ENCODE data around the gene TMSB4X.
"Not testable (repeated sequence)": the region's sequence is repeated elsewhere in the genome, so short reads cannot be mapped to it uniquely, and the experiment has no call there.

TMSB4X gene

GRCh38 chrX:12974796-12975669 lies at the start of gene TMSB4X:
TSS of gene TMSB4X (plus strand) at chrX:12975110.
- peak; percentile 7 to 49 for DNase-seq

DNA sequence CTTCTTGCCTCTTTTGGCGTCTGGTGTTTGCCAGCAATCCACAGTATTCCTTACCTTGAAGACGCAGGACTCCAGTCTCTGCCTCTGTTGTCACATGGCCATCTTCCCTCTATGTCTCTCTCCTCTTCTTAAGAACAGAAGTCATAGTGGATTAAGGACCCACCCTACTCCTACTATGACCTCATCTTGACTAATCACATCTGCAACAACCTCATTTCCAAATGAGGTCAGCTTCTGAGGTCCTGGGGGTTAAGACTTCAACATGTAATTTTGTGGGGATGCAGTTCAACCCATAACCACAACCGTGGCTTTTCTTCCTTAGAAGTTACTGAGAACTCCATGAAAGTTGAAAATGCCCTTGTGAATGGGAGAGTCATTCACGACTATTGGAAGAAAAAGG lies 45.2 kb upstream of the TMSB4X start:
- no peak for DNase-seq

DNA sequence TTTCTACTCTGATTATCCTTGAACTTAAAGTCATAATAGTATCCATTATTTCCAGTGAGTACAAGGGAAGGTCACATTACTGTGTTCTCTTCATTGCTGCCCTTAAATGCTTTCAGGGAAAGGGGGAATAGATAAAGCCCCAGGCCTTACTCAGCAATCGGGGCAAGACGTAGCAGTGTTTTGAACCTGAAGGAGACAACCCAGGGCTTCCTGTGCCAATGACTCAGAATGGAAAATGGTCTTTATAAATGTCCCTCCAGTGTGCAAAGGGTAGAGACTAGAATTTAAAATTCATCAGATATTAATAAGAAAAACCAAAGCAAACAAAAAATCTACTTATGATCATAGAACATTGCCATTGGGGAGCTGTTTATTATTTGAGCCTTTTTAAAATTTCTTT lies 44.8 kb upstream of the TMSB4X start:
- DNase-seq, result no peak

DNA sequence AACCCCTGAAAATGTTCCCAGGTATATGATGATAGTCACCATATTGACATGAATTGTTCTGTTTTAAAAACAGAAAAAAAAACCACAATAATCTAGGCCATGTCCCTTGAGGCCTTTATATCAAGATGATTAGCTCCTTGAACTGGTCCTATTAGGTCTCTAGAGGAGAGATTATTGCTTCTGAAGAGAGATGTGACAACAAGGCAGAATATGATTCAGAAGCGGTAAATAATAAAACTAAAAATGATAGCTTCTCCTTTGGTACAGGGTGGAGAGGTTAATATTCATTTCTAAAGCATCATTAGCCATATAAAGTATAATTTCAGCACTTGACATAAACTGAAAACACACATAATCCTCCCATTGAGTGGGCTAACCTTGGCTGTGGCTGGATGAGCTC lies 42.7 kb upstream of the TMSB4X start:
- DNase-seq, result no peak

GRCh38 chrX:12934850-12935249 lies 40.1 kb upstream of the TMSB4X start:
- DNase-seq, result no peak

DNA sequence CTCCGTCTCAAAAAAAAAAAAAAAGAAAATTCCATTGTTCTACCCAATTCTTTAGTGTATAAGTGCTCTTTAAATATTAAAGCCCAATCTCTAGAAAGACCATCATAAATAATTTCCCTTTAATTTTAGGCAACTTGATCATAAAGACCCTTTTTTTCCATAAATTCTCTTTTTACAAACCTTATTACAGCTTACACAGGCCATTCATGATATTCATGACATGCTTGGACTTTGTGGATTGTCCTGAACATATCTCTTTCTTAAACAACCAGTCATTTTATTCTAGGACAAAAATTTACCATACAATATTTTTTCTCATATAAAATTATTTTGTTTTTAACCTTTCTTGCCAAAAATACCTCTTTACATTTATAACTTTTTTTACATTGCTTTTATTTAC lies 38.0 kb upstream of the TMSB4X start:
- DNase-seq, result no peak

GRCh38 chrX:12940471-12940870 lies 34.4 kb upstream of the TMSB4X start:
- DNase-seq, result not testable (repeated sequence)

- DNase-seq, result not testable (repeated sequence)
Measured at GRCh38 chrX:12943592-12943991, 31.3 kb upstream of the TMSB4X start.

DNA sequence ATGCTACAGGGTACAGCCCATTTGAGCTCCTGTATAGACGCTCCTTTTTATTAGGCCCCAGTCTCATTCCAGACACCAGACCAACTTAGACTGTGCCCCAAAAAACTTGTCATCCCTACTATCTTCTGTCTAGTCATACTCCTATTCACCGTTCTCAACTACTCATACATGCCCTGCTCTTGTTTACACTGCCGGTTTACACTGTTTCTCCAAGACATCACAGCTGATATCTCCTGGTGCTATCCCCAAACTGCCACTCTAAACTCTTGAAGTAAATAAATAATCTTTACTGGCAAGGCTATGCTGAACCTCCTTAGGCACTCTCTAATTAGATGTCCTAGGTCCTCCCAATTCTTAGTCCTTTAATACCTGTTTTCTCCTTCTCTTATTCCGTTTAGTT lies 30.5 kb upstream of the TMSB4X start:
- not testable (repeated sequence) for DNase-seq

DNA sequence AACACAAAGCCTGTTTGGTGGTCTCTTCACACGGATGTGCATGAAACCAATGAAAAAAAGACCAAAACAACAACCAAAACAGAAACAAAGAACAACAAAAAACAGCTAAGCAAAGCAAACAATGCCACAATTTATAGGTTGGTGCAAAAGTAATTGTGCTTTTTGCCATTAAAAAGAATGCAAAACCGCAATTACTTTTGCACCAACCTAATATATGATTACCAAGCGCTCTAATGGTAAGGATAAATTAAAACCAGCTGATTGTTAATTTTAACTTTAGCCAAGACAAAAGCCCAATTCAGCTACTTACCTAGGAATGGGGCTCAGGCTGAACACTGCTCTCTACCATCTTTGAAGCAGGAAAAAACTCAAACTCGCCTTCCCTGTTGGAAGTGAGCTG lies 29.4 kb upstream of the TMSB4X start:
- DNase-seq, result no peak

DNA sequence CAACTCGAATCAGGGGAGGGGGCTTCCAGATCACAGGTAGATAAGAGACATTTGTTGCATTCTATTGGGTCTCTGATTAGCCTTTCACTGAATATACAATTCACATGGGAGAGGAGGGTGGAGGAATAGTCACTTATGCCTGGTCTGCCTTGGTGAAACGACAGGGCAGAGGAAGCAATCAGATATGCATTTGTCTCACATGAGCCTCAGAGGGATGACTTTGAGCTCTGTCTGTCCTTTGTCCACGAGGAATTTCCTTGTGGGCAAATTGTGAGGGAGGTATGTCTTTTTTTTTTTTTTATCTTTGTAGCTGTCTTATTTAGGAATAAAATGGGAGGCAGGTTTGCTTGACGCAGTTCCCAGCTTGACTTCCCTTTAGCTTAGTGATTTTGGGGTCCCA lies 28.5 kb upstream of the TMSB4X start:
- DNase-seq, result no peak

- DNase-seq, result peak; percentile 0 to 35
Measured at GRCh38 chrX:12946838-12947544, 27.9 kb upstream of the TMSB4X start.

- no peak for DNase-seq
Measured at GRCh38 chrX:12947545-12948235, 27.2 kb upstream of the TMSB4X start.

DNA sequence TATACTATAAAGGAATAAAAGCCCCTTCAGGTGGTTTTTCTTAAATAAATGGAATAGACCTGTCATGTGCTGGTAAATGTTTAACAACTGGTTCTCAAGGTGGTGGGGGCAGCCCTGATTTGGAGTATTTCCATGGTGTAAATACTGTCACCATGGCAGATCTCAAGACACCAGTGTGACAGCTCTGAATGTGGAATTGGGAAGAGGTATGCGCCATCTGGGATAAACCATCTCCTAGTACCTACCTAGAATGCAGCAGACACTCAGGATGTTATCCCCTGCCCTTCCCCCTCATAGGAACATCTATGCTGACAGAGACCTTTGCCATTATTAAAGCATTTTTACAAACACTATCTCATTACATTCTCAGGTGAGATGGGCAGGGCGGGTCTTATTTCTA lies 26.4 kb upstream of the TMSB4X start:
- no peak for DNase-seq

GRCh38 chrX:12949205-12949926 lies 25.5 kb upstream of the TMSB4X start:
- no peak for DNase-seq

DNA sequence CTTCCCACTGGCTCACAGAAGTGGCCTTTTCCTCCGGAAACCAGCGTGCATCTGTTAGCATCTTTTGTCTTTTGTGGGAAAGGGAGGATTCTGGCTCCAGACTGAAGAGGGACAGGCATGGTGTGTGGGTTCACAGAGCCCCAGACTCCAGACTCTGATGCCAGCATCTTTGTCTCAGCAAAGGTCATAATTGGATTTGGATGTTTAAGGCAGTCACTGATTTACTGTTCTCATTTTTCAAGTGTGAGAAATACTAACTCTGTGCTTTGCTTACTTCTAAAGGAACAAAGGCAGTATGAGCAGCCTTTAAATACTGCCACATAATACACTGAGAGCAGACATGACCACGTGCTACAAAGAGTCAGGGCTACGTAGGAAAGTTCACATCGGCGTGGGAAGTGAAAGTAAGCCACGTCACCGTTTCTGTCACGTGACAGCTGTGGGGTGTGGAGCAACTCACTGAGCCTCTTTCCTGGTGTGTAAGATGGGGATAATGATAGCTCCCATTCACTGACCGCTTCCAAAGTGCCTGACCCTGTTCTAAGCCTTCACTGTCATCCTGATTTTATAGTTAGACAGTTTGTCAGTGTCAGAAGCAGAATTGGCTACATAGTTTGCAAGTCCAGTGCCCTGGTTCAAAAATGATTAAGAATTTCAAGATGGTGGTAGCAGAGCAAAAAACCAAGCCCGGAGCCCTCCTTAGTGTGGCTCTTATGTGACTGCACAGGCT lies 24.8 kb upstream of the TMSB4X start:
- no peak for DNase-seq

GRCh38 chrX:12950851-12951594 lies 23.9 kb upstream of the TMSB4X start:
- peak in 1 of 2 experiments; percentile 6 for DNase-seq

DNA sequence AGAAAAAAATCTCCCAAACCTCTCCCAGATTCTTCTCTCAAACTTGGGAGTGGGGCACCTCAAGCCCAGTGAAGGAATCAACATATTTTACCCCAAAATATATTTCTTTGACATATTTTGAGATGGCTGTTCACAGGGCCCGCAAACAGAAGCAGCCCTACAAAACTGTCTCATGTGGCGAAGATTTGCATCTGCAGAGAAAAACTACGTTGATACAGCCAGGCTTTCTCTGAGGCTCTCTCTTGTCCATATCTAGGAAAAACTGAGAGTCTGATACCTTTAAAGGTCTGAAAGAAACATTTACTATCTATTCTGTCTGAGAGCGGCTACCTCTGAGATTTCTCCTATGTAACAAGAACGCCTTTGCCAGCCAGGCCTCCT lies 23.3 kb upstream of the TMSB4X start:
- DNase-seq, result no peak

DNA sequence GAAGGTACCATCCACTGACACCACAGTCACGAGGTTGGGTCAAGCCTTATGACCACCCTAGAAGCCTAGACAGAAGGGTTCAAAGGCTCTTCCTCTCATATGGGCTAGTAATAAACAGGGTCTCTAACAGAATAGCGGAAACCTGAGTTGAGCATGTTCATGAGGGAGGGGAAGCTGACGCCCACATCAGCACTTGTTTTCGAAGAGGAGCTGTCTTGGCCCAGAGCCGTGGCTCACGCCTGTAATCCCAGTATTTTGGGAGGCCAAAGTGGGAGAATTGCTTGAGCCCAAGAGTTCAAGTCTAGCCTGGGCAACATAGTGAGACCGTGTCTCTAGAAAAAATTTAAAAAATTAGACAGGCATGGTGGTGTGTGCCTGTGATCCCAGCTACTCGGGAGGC lies 21.5 kb upstream of the TMSB4X start:
- no peak for DNase-seq

- DNase-seq, result no peak
Measured at GRCh38 chrX:12954376-12954775, 20.5 kb upstream of the TMSB4X start.

- no peak for DNase-seq
Measured at GRCh38 chrX:12954981-12955380, 19.9 kb upstream of the TMSB4X start.
